NCI-H1105 (cell line): ENCODE data around the gene HOXB2.
"Not testable (repeated sequence)": the region's sequence is repeated elsewhere in the genome, so short reads cannot be mapped to it uniquely, and the experiment has no call there.

ENCODE experiments used
- DNase-seq: peaks from one replicate; lab custom pipeline; 2025; lab: John Stamatoyannopoulos, UW

HOXB2 gene

GRCh38 chr17:48541036-48541576, 3.8 kb downstream of the HOXB2 start:
- DNase-seq = no peak

GRCh38 chr17:48540213-48540612, 4.7 kb downstream of the HOXB2 start:
- DNase-seq = no peak

- DNase-seq = no peak
These were observed 5.7 kb downstream of the HOXB2 start for GRCh38 chr17:48539177-48539576.

- no peak for DNase-seq
These were observed 7.6 kb downstream of the HOXB2 start for GRCh38 chr17:48537316-48537715.

- DNase-seq = not testable (repeated sequence)
These were observed 8.9 kb downstream of the HOXB2 start for GRCh38 chr17:48535793-48536559.

- DNase-seq = no peak
These were observed 12.6 kb downstream of the HOXB2 start for GRCh38 chr17:48532261-48532660.

GRCh38 chr17:48530887-48531272, 14.0 kb downstream of the HOXB2 start, which contains the start of gene HOXB1:
TSS of gene HOXB1 (minus strand) at chr17:48531011. CDS start at chr17:48530904, 107 bp downstream.
- no peak for DNase-seq

GRCh38 chr17:48530208-48530886, 14.6 kb downstream of the HOXB2 start:
- no peak for DNase-seq

- no peak for DNase-seq
These were observed 15.3 kb downstream of the HOXB2 start for GRCh38 chr17:48529683-48530009.

- DNase-seq = no peak
These were observed 15.8 kb downstream of the HOXB2 start for GRCh38 chr17:48528936-48529682.

GRCh38 chr17:48528153-48528935, 16.6 kb downstream of the HOXB2 start:
- DNase-seq = no peak

GRCh38 chr17:48527547-48527932, 17.4 kb downstream of the HOXB2 start:
- DNase-seq = no peak

GRCh38 chr17:48526608-48527546, 18.0 kb downstream of the HOXB2 start:
- DNase-seq = no peak

- no peak for DNase-seq
These were observed 21.9 kb downstream of the HOXB2 start for GRCh38 chr17:48523010-48523409.

GRCh38 chr17:48522031-48522653, 22.8 kb downstream of the HOXB2 start:
- DNase-seq = no peak

GRCh38 chr17:48520631-48521079, 24.3 kb downstream of the HOXB2 start:
- DNase-seq = no peak

GRCh38 chr17:48519427-48519826, 25.5 kb downstream of the HOXB2 start:
- DNase-seq = no peak

GRCh38 chr17:48517478-48517877, 27.4 kb downstream of the HOXB2 start:
- DNase-seq = no peak

- DNase-seq = no peak
These were observed 28.7 kb downstream of the HOXB2 start for GRCh38 chr17:48515925-48516900.
